GM18517 (cell line): Measurements from ENCODE around the gene PCSK1.

ENCODE experiments used
- ATAC-seq: cut with Tn5 transposase; IDR thresholded peaks from one replicate; pipeline ENCODE4 v1.9.1; 2021; ENCODE audit warnings: mild to moderate bottlenecking, moderate library complexity; ENCODE audit not compliant: unreplicated experiment

PCSK1 gene

DNA sequence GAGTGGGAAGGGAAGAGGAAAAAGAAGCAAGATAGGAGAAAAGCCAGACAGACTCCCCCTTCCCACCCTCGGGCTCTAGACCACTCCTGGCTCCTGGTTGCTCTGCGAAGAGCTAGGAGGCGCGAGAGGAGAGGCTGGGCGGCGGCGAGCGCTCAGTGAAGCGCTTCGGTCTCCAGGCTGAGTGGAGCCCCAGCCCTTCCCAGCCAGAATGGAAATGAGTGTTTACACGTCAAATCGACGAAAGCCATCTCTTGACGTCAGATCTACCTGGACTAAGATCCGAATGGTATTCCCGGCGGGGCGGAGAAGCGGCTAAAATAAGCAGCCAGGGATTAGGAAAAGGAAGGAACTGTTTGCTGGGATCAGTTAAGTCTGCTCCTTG, at the start of gene PCSK1:
PCSK1 (minus strand) TSS at position 183 of the 382 bp plus-strand sequence. CDS start 206 bp downstream, outside the sequence.
- no peak for ATAC-seq

DNA sequence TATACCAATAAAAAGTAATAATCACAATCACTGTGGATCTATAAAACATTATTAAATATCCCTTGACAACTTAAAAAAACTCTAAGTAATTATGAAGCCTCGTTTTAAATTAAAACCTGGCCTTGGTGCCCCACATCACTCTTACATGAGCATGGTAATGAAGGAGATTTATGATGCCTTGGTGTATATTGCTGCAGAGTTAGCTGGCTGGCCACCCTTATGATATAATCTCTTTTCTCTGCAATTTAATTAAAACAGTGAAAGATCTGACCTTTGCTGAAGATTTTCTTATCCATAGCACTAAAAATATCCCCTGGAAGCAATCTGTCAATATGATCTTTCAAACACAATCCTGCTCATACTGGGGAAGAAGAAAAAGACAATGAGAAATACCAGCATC, 48.8 kb upstream of the PCSK1 start:
- no peak for ATAC-seq

DNA sequence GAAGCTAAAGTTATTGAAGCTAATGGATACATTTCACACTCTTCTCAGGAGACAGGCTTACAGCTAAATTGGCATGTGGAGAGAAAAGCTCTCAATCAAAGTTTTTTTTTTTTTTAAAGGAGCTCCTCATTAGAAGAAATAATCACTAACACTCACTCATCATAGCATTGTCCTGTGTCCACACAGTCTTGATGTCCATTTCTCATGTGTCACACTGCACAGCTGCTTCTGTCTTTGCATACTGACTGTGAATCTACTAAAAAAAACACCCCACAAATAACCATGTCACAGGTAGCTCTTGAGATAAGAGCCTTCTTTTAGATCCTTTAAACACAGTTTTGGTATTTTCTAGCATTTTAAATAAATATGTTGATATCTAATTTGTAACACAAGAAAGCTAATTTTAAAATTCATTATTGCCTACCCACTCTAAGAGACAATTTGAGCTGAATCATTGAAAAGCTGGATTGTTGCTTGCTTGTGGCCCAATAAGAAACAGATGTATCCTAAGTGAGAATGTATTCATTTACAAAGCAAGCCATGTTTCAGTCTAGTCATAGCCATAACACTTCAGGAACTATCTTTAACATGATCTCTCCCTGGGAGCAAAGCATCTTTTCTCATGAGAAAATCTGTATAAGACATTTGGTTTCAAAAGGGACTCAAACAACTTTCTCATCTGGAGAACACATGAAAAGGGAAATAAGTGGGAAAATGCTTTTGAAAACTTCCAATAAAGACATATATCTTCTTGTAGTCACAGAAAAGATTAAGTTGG, 48.1 kb upstream of the PCSK1 start:
- ATAC-seq = no peak

DNA sequence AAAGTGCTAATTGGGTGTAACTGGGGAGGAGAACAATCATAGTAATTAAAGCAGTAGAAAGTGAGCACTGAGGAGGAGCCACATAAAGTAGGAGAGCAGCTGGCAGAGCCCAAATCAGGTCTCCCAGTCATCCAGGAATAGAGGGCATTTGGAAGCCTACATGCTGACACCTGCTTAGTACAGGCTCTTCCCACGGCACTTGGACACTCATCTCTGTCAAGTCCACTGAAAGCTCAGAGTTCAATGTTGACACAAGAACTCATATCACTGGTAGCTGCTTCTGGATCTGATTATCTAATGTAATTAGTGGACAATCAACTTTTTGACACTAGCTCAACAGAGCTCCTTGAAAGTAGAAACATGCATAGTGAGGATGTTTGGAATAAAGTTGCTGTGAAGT, 45.9 kb upstream of the PCSK1 start:
- ATAC-seq = no peak

DNA sequence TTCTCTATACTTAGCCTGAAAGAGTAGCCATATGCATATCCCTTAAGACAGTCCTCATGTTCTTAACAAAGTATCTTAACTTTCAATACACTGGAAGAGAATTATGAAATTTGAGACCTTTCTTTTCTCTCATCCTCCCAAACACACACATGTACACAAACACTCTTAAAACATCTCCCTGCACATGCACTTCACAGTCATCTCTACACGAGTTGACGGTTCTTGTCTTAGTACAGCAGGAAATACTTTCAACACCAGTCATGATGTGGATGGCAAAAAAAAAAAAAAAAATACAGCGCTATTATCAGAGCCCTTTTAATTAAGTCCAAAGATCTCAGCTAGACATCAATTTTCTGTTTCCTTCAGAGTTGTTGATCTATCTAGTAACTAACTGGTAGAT, 43.6 kb upstream of the PCSK1 start:
- no peak for ATAC-seq

DNA sequence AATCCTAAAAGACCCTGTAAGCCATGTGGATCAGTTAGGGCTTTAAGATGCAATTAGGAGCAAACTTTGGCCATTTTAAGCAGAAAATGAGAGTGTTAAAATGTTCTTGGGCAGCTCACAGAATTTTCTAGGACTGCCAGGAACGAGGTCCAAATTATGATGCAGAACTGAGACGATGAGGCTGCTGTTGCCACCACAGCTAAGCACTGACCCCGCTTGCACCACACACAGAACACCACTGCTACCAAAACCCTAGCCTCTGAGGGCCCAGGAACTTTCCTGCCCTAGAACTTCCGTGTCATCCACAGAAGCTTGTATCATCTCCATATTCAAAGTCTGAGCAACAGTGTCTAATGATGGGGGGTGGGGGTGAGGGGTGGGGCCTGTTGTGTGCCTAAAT, 41.0 kb upstream of the PCSK1 start:
- no peak for ATAC-seq

DNA sequence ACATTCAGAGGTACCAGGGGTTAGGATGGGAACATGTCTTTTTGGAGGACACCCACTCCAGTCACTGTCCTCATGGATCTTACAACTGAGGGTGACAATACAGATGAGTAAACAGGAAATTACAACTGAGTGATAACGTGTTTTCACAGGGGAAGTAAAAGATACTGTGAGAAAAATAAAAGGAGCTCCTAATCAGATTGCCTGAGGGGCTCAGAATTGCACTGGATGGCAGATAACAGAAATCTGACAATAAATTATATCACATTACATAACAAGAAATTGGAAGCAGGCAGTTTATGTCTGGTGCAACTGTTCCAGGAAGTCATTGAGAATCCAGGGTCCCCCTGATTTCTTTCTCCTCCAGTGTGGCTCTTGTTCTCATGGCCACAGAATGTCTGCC, 40.1 kb upstream of the PCSK1 start:
- no peak for ATAC-seq

GRCh38 chr5:96470785-96471184, 37.7 kb upstream of the PCSK1 start:
- no peak for ATAC-seq

DNA sequence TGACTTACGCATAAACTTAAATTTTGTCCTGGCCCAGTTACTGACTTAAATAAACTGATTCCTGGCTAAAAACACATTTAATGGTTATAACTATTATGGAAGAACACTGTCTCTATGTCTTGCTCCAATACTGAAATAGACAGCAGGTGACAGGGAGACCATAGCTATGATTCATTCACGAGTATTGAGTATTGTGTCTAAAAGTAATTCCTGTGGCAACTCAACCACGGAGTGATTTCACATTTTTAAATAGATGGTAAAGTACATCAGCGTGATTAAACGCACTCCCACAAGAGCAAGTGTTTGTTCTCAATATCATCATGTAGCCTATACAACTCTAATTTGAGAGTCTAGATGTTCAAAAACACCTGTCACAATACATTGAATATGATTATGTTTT, 35.9 kb upstream of the PCSK1 start:
- ATAC-seq = no peak

GRCh38 chr5:96463091-96463490, 30.0 kb upstream of the PCSK1 start:
- ATAC-seq = no peak

- no peak for ATAC-seq
These were observed 26.5 kb upstream of the PCSK1 start for GRCh38 chr5:96459313-96460121.

DNA sequence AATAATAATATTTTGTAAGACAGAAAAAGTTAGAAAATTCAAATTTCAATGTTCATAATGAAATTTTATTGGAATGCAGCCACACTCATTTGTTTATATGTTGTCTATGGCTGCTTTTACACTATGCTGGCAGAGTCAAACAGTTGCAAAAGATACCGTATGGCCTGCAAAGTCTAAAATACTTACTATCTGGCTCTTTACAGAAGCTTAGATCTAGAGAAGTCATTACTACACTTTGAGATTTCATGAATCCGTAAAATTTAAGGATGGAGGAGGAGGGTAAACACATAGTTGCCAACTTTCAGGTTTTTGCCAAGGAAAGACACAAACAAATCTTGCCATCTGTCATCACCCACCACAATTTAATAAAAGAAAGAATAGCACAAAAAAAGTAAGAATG, 25.1 kb upstream of the PCSK1 start:
- ATAC-seq = no peak

DNA sequence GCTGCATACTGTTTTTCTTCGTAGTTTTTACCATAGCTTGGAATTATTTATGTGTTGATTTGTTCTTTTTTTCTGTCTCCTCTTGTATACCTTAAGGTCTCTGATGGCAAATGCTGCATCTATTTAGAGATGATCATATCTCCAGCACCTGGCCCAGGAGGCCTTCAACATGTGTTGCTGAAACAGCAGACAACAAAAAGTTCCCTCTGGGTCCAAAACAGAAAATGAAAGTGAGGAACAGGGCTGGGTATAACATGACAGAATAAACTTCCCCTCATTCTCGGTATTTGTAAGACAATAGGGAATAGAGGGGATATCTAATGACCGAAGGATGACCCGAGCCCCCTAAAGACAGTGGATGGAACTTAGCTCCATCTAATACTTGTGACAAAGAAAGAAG, 22.7 kb upstream of the PCSK1 start:
- no peak for ATAC-seq

GRCh38 chr5:96453394-96453793, 20.3 kb upstream of the PCSK1 start:
- ATAC-seq = no peak

GRCh38 chr5:96447949-96448348, 14.9 kb upstream of the PCSK1 start:
- no peak for ATAC-seq

GRCh38 chr5:96440185-96440538, 7.1 kb upstream of the PCSK1 start:
- peak; percentile 34 for ATAC-seq

GRCh38 chr5:96439477-96440184, 6.6 kb upstream of the PCSK1 start:
- ATAC-seq = peak; percentile 94

GRCh38 chr5:96434201-96434645, 1.2 kb upstream of the PCSK1 start:
- no peak for ATAC-seq

DNA sequence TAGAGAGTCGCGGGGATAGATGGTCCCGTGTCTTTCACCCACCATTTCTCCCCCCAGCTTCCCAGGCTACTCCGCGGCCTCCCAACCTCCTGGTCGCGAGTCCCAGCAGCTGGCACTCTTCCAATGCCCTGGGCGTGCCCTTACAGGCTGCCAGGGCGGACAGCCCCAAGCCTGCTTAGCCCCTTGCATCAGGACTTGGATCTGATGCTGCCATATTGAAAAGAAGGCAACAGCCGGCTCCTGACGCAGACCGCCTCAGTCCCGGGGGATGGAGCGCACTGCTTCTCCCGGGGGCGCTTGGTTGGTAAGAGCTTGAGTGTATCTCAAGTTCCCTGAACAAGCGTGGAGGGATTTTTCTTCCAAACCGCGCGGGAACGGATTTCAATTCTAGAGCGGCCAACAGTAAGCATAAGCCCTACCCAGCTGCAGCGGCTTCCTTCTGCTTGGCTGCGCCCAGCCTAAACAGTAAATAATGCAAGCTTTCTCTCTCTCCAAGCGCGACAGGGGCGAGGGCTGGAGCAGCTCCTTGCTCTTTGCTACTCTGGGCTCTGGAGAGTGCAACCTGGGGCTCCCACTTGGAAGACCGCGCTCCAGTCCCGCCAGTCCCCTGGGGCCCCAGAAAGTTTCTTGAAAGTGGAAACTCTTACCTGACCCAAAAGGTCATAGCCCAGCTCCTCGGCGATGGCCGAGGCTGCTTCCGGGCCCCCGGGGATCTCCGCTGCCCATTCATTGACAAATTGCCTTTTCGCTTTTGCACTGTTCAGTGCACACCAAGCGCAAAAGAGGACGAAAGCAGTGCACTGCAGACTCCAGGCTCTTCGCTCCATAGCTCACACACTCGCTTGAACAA, 607 bp downstream of the PCSK1 start:
- ATAC-seq = no peak

GRCh38 chr5:96431376-96432187, 1.5 kb downstream of the PCSK1 start:
- no peak for ATAC-seq
